Hepatocyte (in vitro differentiated cells): ENCODE results near the gene SAPCD2.

ENCODE experiments used
- EZH2 ChIP-seq: fragments of 200-600 bp; sonication (generic); IDR thresholded peaks from 2 replicates; pipeline ENCODE4 v1.6.1; 2016; ENCODE audit warnings: antibody characterized with exemption, mild to moderate bottlenecking, borderline replicate concordance
- TF ChIP-seq, protein P1 (sequence below): fragments of 200-600 bp; sonication (generic); IDR thresholded peaks from 2 replicates; pipeline ENCODE4 v1.5.1; 2016; ENCODE audit warnings: antibody characterized with exemption, mild to moderate bottlenecking; ENCODE audit not compliant: poor library complexity

GRCh38 chr9:137115394-137116026 lies 45.2 kb upstream of the SAPCD2 start:
- TF ChIP-seq, protein P1, sequence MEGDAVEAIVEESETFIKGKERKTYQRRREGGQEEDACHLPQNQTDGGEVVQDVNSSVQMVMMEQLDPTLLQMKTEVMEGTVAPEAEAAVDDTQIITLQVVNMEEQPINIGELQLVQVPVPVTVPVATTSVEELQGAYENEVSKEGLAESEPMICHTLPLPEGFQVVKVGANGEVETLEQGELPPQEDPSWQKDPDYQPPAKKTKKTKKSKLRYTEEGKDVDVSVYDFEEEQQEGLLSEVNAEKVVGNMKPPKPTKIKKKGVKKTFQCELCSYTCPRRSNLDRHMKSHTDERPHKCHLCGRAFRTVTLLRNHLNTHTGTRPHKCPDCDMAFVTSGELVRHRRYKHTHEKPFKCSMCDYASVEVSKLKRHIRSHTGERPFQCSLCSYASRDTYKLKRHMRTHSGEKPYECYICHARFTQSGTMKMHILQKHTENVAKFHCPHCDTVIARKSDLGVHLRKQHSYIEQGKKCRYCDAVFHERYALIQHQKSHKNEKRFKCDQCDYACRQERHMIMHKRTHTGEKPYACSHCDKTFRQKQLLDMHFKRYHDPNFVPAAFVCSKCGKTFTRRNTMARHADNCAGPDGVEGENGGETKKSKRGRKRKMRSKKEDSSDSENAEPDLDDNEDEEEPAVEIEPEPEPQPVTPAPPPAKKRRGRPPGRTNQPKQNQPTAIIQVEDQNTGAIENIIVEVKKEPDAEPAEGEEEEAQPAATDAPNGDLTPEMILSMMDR = no peak
- no peak for TF ChIP-seq EZH2
